ENCODE results near the gene DENND2C.

DENND2C gene

DNA sequence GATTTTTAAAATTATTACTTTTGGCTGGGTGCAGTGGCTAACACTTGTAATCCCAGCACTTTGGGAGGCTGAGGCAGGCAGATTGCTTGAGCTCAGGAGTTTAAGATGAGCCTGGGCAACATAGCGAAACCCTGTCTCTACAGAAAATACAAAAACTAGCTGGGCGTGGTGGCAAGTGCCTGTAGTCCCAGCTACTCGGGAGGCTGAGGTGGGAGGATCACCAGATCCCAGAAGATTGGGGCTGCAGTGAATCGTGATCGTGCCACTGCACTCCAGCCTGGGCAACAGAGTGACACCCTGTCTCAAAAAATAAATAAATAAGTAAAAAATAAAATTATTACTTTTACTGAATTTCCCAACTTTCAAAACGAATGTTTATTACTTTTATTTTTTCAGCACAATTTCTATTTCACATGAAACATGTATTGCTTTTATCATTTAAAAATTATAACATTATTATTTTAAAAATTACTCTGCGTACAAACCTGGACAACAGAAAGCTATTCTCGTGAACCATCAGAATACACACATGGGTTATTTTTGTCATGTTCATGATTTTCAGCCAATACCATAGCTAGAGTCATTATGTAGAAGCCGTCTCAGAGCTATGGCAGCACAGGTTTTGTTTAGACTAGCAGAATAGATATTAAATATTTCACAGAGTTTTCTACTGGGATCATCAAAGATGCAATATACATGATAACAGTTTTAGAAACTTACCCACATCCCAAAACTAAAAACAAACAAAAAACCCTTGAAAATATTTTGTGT, 24.9 kb upstream of the DENND2C start:
- Mint-ChIP-seq H3K4me1 (ENCODE audit: low read depth) (no peaks in the 10 kb centered on the region), H3K36me3 (ENCODE audit: low read depth) (no peaks in the 10 kb centered on the region), H3K27ac (no peak overlapping the region), H3K9me3 (no peaks in the 10 kb centered on the region), H3K4me3 (no peak overlapping the region), H3K27me3 (peaks cover 14% of the 10 kb centered on the region)
- DNase-seq, result no peak

- peaks cover 26% of the 10 kb centered on the region for H3K27me3 Mint-ChIP-seq
- no peak overlapping the region for H3K4me3 Mint-ChIP-seq
- no peak for DNase-seq
- H3K4me1 Mint-ChIP-seq (ENCODE audit: low read depth), result no peaks in the 10 kb centered on the region
- no peaks in the 10 kb centered on the region for H3K36me3 Mint-ChIP-seq (ENCODE audit: low read depth)
- H3K27ac Mint-ChIP-seq, result no peak overlapping the region
- no peaks in the 10 kb centered on the region for H3K9me3 Mint-ChIP-seq
Measured at GRCh38 chr1:114692947-114693346, 23.1 kb upstream of the DENND2C start.

GRCh38 chr1:114691061-114691460, 21.2 kb upstream of the DENND2C start:
- H3K9me3 Mint-ChIP-seq, result no peaks in the 10 kb centered on the region
- H3K4me3 Mint-ChIP-seq, result no peak overlapping the region

DNA sequence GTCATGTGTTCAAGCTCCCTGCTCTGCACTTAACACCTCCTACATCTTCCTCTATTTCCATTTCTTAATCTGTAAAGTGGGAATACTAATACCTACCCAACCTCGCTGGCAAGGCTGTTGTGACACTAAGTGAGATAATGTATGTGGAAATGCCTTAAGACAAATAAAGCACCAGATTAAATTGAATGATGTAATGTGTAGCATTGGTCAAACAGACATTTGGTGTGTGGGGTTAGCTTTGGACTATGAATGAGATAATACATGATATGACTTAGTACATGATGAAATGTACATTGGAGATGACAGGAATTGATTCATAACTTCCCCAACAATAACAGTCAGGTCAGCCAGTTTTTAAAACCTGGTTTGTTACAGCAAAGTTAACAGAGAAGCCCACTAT, 20.3 kb upstream of the DENND2C start:
- H3K9me3 Mint-ChIP-seq, result no peaks in the 10 kb centered on the region
- no peak for DNase-seq

More at GRCh38 chr1:114691061-114691460, 21.2 kb upstream of the DENND2C start:
- Mint-ChIP-seq H3K27ac (no peak overlapping the region), H3K4me1 (ENCODE audit: low read depth) (no peaks in the 10 kb centered on the region), H3K36me3 (ENCODE audit: low read depth) (no peaks in the 10 kb centered on the region), H3K27me3 (peaks cover 36% of the 10 kb centered on the region)
- DNase-seq, result no peak

GRCh38 chr1:114688526-114688925, 18.7 kb upstream of the DENND2C start:
- Mint-ChIP-seq H3K4me1 (ENCODE audit: low read depth) (no peaks in the 10 kb centered on the region), H3K27me3 (peaks cover 52% of the 10 kb centered on the region), H3K27ac (no peak overlapping the region), H3K4me3 (no peak overlapping the region), H3K36me3 (ENCODE audit: low read depth) (no peaks in the 10 kb centered on the region), H3K9me3 (no peaks in the 10 kb centered on the region)
- DNase-seq, result no peak

More for the DNA sequence above, 20.3 kb upstream of the DENND2C start:
- Mint-ChIP-seq H3K27ac (no peak overlapping the region), H3K27me3 (peaks cover 44% of the 10 kb centered on the region), H3K4me3 (no peak overlapping the region), H3K36me3 (ENCODE audit: low read depth) (no peaks in the 10 kb centered on the region), H3K4me1 (ENCODE audit: low read depth) (no peaks in the 10 kb centered on the region)

DNA sequence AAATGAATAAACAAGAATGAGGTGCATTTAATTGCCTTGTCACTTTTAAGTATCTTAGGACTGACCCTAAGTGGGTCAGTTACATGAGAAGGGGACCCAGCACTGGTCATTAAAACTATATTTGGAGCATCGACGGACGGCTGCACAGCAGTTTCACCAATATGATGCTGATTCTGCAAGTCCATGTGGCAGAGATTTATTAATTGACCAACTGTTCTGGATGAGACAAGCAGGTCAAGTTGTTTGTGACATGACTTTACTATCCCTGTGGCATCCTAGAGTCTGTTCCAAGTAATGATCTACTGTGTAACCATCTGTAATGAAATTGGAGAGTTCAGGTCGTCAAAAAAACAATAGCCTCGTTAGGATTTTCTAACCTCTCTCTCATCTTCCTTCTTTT, 16.0 kb upstream of the DENND2C start:
- Mint-ChIP-seq H3K4me1 (ENCODE audit: low read depth) (no peaks in the 10 kb centered on the region), H3K36me3 (ENCODE audit: low read depth) (no peaks in the 10 kb centered on the region), H3K27ac (no peak overlapping the region), H3K27me3 (peaks cover 53% of the 10 kb centered on the region), H3K9me3 (no peaks in the 10 kb centered on the region), H3K4me3 (no peak overlapping the region)
- DNase-seq, result no peak

DNA sequence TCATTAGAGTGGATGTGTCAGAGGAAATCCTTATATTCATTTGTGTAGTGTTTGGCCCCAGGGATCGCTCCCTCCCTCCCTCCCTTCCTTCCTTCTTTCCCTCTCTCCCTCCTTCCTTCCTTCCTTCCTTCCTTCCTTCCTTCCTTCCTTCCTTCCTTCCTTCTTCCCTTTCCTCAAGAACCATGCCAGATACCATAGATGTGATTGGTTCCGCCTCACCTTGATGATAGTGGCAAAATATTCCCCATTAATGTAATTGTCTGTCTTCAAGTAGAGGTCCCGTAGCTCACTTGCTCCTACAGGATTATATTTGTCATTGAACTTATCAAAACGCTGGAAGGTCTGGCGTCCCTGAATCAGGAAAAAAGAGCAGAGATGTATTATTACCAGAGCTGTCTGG, 7.8 kb upstream of the DENND2C start:
- no peak for DNase-seq
- peaks cover 34% of the 10 kb centered on the region for H3K27me3 Mint-ChIP-seq
- no peak overlapping the region for H3K4me3 Mint-ChIP-seq
- H3K27ac Mint-ChIP-seq, result no peak overlapping the region
- no peaks in the 10 kb centered on the region for H3K9me3 Mint-ChIP-seq
- H3K4me1 Mint-ChIP-seq (ENCODE audit: low read depth), result no peaks in the 10 kb centered on the region
- H3K36me3 Mint-ChIP-seq (ENCODE audit: low read depth), result no peaks in the 10 kb centered on the region

DNA sequence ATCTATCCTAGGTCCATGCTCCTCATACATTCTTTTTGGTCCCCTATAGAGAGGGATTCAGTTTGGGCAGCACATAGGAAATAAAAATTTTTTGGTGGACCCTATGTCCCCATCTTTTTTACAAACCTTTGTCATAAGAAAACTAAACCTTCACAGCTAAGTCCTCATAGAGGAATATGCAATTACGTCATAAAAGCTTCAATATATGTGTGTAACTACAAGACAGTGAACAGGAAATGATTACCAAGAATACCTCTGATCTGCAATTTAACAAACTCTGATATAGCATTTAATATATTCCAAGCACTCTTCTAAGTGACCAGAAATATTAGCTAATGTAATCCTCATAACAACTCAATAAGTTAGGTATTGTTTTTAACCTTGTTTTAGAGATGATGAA, 6.3 kb upstream of the DENND2C start:
- Mint-ChIP-seq H3K9me3 (no peaks in the 10 kb centered on the region), H3K36me3 (ENCODE audit: low read depth) (no peaks in the 10 kb centered on the region), H3K27me3 (peaks cover 34% of the 10 kb centered on the region), H3K27ac (no peak overlapping the region), H3K4me1 (ENCODE audit: low read depth) (no peaks in the 10 kb centered on the region), H3K4me3 (no peak overlapping the region)
- DNase-seq, result no peak

DNA sequence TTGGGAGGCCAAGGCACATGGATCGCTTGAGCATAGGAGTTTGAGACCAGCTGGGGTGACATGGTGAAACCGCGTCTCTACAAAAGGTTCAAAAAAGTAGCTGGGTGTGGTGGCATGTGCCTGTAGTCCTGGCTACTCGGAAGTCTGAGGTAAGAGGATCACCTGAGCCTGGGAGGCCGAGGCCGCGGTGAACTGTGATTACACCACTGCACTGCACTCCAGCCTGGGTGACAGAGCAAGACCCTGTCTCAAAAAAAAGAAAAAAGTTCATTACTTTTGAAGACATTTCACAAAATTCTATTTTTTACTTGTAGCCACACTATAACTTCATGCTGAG, 2.1 kb upstream of the DENND2C start:
- Mint-ChIP-seq H3K4me3 (no peak overlapping the region), H3K9me3 (no peaks in the 10 kb centered on the region), H3K27me3 (peaks cover 19% of the 10 kb centered on the region), H3K27ac (no peak overlapping the region), H3K36me3 (ENCODE audit: low read depth) (peaks cover 2% of the 10 kb centered on the region), H3K4me1 (ENCODE audit: low read depth) (peaks cover 14% of the 10 kb centered on the region)
- DNase-seq, result no peak

DNA sequence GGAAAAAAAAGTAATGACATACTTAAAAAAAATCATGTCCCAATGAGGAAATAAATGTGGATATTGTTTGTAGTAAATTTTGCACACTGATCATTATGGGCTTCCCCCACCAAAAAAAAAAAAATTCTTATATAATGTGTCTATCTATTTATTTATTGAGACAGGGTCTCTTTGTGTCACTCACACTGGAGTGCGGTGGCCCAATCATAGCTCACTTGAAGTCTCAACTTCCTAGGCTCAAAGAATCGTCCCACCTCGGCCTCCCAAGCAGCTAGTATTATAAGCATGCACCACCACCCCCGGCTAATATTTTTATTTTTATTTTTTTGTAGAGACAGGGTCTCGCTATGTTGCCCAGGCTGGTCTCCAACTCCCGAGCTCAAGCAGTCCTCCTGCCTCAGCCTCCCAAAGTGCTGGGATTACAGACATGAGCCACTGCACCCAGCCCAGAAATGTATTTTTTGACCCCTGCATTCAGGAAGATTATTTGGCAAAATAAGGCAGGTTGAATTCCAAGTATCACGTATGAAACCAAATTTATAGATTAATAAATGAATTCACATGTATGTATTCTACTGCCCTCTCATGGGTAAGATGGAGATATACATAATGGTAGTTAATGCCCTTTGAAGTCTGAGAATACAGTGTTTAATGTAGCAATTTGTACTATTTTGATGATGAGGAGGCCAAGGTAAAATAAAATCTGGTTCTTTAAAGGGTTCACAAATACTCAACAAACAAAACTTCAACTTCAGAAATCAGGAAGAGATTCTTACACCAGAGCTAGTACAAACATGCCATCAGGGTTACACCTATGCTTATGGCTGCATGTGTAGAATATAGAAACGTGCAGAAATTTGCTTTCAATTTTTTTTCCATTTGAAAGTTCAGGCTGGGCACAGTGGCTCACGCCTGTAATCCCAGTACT, 1.4 kb upstream of the DENND2C start:
- DNase-seq, result no peak
- Mint-ChIP-seq H3K36me3 (ENCODE audit: low read depth) (peaks cover 2% of the 10 kb centered on the region), H3K9me3 (no peaks in the 10 kb centered on the region), H3K4me1 (ENCODE audit: low read depth) (peaks cover 14% of the 10 kb centered on the region), H3K4me3 (no peak overlapping the region), H3K27me3 (peaks cover 12% of the 10 kb centered on the region), H3K27ac (no peak overlapping the region)

DNA sequence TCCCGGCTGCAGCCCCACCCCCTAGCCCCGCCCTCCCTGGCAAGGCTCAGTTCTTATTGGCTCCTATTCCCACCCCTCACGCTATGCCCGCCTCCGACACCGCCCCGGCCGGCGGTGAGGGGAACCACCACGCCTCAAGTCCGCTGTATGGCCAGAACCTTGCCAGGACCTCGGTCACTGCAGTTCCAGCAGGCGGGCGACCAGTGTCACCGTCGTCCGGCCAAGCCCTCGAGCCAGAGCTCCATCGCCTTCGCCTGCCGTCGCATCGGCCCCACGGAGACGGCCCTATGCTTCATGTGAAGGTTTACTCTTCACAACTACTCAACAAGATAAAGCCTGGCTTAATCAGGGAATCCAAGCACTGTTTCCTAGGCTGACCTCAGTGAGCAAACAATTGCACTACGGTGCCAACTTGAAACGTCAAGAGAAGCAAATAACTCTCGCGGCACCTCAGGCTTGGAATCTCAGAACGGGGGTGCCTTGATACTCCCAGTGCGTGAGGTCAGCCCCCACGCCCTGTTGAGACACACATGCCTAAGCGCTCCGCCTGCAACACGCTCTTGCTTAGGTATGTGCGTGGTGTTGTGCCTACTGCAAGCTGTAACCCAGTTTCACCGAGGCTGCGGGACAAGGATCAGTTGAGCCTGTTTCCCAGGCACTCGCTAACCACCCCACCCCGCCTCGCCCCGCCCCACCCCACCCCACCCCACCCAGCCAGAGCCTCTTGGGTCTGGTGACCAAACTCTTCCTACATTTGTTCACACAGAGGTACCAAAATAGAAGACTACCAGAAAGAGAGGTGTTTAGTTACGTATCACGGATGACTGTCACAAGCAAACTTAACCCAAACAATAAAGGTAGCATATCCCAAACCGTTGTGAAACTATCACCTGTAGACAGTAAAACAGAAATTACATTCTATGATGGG, 498 bp upstream of the DENND2C start:
- peak overlapping the region; percentile 87 for H3K4me3 Mint-ChIP-seq
- peaks cover 14% of the 10 kb centered on the region for H3K4me1 Mint-ChIP-seq (ENCODE audit: low read depth)
- peak; percentile 90 for DNase-seq
- no peaks in the 10 kb centered on the region for H3K9me3 Mint-ChIP-seq
- H3K36me3 Mint-ChIP-seq (ENCODE audit: low read depth), result peaks cover 2% of the 10 kb centered on the region
- peaks cover 5% of the 10 kb centered on the region for H3K27me3 Mint-ChIP-seq
- H3K27ac Mint-ChIP-seq, result peak overlapping the region; percentile 77

DNA sequence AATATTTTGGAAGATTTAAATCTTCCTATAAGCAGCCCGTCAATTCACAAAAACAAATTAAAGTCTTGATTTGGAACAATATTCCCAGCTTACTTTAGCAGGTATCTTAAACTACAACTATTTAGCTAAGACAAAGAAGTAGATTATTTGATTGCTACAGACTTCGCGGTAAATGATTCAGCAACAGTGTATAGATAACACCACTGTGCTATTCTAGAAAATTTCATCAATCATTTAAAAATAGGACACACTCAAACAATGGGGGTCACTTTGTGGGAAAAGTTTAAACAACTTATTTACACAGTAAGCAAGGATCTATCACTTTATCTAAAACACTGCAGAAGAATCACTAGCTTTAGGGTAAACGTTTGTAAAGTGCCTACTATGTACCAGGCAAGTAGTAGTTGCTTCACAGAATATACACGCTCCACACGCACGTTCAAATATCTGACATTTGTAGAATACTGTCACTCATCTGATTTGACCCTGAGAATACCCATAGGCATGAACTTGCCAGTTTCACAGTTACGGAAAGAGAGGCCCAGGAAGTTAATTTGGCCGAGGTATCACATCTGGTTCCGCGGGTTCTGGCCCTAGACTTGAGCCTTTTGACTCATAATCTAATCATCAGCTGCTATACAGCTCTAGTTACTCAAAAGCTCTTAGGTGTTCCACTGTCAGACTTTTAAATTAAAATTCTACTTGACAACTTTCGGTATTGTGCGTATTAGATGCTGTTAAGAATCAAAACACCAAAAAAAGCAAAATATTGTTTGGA, 876 bp downstream of the DENND2C start:
- peak overlapping the region; percentile 87 for H3K4me3 Mint-ChIP-seq
- H3K9me3 Mint-ChIP-seq, result no peaks in the 10 kb centered on the region
- no peak for DNase-seq
- H3K27ac Mint-ChIP-seq, result no peak overlapping the region
- peaks cover 14% of the 10 kb centered on the region for H3K4me1 Mint-ChIP-seq (ENCODE audit: low read depth)
- H3K27me3 Mint-ChIP-seq, result no peaks in the 10 kb centered on the region
- H3K36me3 Mint-ChIP-seq (ENCODE audit: low read depth), result peaks cover 2% of the 10 kb centered on the region

DNA sequence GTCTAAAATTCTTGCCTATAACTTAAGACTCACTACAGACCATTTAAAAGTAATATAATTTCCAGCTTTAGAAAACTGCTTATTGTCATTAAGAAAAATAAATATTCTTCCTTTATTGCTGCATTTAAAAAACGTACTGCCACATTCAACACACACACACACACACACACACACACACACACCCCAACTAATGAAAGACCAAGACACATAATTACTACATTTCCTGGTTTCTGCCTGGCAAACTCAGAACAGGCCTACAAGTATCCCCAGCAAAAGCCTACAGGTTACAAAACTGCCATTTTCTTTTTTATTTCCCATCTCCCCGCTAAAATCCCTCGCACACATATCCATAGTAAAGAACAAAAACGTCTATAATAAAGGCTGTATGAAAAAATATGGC, 1.5 kb downstream of the DENND2C start:
- Mint-ChIP-seq H3K27ac (no peak overlapping the region), H3K4me3 (no peak overlapping the region), H3K36me3 (ENCODE audit: low read depth) (peaks cover 2% of the 10 kb centered on the region), H3K9me3 (no peaks in the 10 kb centered on the region), H3K4me1 (ENCODE audit: low read depth) (peaks cover 14% of the 10 kb centered on the region), H3K27me3 (no peaks in the 10 kb centered on the region)
- no peak for DNase-seq

GRCh38 chr1:114666954-114667353, 2.9 kb downstream of the DENND2C start:
- H3K27ac Mint-ChIP-seq, result no peak overlapping the region
- no peaks in the 10 kb centered on the region for H3K9me3 Mint-ChIP-seq
- H3K4me1 Mint-ChIP-seq (ENCODE audit: low read depth), result peaks cover 14% of the 10 kb centered on the region
- peaks cover 2% of the 10 kb centered on the region for H3K36me3 Mint-ChIP-seq (ENCODE audit: low read depth)
- H3K4me3 Mint-ChIP-seq, result no peak overlapping the region
- H3K27me3 Mint-ChIP-seq, result no peaks in the 10 kb centered on the region
- no peak for DNase-seq

Measured in activated T-cell treated with anti-CD3 and anti-CD28 coated beads, Interleukin-2, amount 50 U/mL, for 24 hours (primary cell).